Lower lobe of right lung (tissue), 2 donors: Measurements from ENCODE around the gene C9. TPM values are rescaled to one million over a fixed set of nuclear protein-coding genes. Genes with fewer than 3 reads are reported as not detected.

ENCODE experiments used
- ATAC-seq, 2 donors: fragments of 200-7000 bp; cut with Tn5 transposase; one replicate each; pipeline ENCODE4 v1.9.1; 2020 to 2022; ENCODE audit warnings: mild to moderate bottlenecking in 2 of 2, moderate library complexity in 2 of 2
- DNase-seq: peaks from one replicate; pipeline ENCODE4 v3.0.0-alpha.2; 2020
- H3K27ac ChIP-seq: fragments of 200-600 bp; one replicate; pipeline ENCODE4 v1.8.0; 2022
- H3K27me3 ChIP-seq: fragments of 200-600 bp; one replicate; pipeline ENCODE4 v1.8.0; 2022; ENCODE audit warnings: low read depth
- H3K36me3 ChIP-seq: fragments of 200-600 bp; one replicate; pipeline ENCODE4 v1.8.0; 2022; ENCODE audit warnings: mild to moderate bottlenecking
- H3K4me1 ChIP-seq: fragments of 200-600 bp; one replicate; pipeline ENCODE4 v1.8.0; 2022
- H3K4me3 ChIP-seq: fragments of 200-600 bp; one replicate; pipeline ENCODE4 v1.8.0; 2022; ENCODE audit warnings: mild to moderate bottlenecking
- H3K9me3 ChIP-seq: fragments of 200-600 bp; one replicate; pipeline ENCODE4 v1.8.0; 2022
- CTCF ChIP-seq: fragments of 200-600 bp; IDR thresholded peaks from one replicate; pipeline ENCODE4 v1.8.0; 2022; ENCODE audit warnings: antibody characterized with exemption, mild to moderate bottlenecking
- intact Hi-C: fragments of 100-400 bp; cut with DNase I; formaldehyde crosslinking; loops from one replicate; pipeline ENCODE4 v1.11.0; 2022
- long read RNA-seq: library from polyadenylated mRNA; unstranded; transcript quantifications from one replicate; pipeline ENCODE4 v2.0.0, GENCODE V29; 2021
- total RNA-seq: library from RNA; stranded (reverse); fragmentation: NEBNext Ultra II Directional; extraction: Animal tissue kit (Norgen Biotek cat#: 25700); gene quantifications from one replicate; pipeline ENCODE4 v1.2.1, GENCODE V29; 2021
- donor health status: DM: no; HTN: yes; CAD: no; lungs with severe emphysema.

Gene C9
- total RNA-seq = 0.27 TPM
- long read RNA-seq, partial matches to known transcripts = 0 of 5 reads
- long read RNA-seq, other reads (novel, unspliced or antisense) = 5 of 5 reads

GRCh38 chr5:39364367-39364766 lies at the start of gene C9:
Gene C9, minus strand, starts transcription at chr5:39364495. Its CDS starts 31 bp downstream, at chr5:39364464.
- ATAC-seq = no peak
- DNase-seq = no peak
- H3K27ac ChIP-seq = no peak within 1 kb of the TSS
- no peak within 1 kb of the TSS for H3K4me3 ChIP-seq
- no peaks in the 10 kb centered on the region for H3K4me1 ChIP-seq
- H3K9me3 ChIP-seq = no peaks in the 10 kb centered on the region
- H3K27me3 ChIP-seq = no peaks in the 10 kb centered on the region
- TF ChIP-seq CTCF = no peak
- H3K36me3 ChIP-seq = no peaks in the 10 kb centered on the region
- intact Hi-C loops = no loop called here

GRCh38 chr5:39413771-39414170 lies 49.5 kb upstream of the C9 start:
- no peak for TF ChIP-seq CTCF
- H3K4me3 ChIP-seq = no peak overlapping the region
- peaks cover 92% of the 10 kb centered on the region for H3K4me1 ChIP-seq
- intact Hi-C loops = no loop called here
- no peaks in the 10 kb centered on the region for H3K9me3 ChIP-seq
- no peak overlapping the region for H3K27ac ChIP-seq
- ATAC-seq (no peak), DNase-seq (no peak)
- peaks cover 4% of the 10 kb centered on the region for H3K36me3 ChIP-seq
- H3K27me3 ChIP-seq = no peaks in the 10 kb centered on the region

- H3K27me3 ChIP-seq = no peaks in the 10 kb centered on the region
- H3K4me3 ChIP-seq = no peak overlapping the region
- H3K9me3 ChIP-seq = no peaks in the 10 kb centered on the region
- H3K4me1 ChIP-seq = peaks cover 92% of the 10 kb centered on the region
- H3K36me3 ChIP-seq = peaks cover 4% of the 10 kb centered on the region
- ATAC-seq = no peak
- no peak for TF ChIP-seq CTCF
- DNase-seq = no peak
- H3K27ac ChIP-seq = no peak overlapping the region
- intact Hi-C loops = no loop called here
Measured at GRCh38 chr5:39412721-39413394, 48.6 kb upstream of the C9 start.

GRCh38 chr5:39411985-39412384 lies 47.7 kb upstream of the C9 start:
- intact Hi-C loops = no loop called here
- no peak for ATAC-seq
- peak overlapping the region; percentile 27 for H3K27ac ChIP-seq

GRCh38 chr5:39411061-39411460 lies 46.8 kb upstream of the C9 start:
- intact Hi-C loops = no loop called here
- H3K9me3 ChIP-seq = no peaks in the 10 kb centered on the region
- H3K27ac ChIP-seq = peak overlapping the region; percentile 27
- TF ChIP-seq CTCF = no peak
- peak; percentile 63 to 87 for ATAC-seq
- peaks cover 75% of the 10 kb centered on the region for H3K4me1 ChIP-seq
- DNase-seq = no peak
- H3K27me3 ChIP-seq = no peaks in the 10 kb centered on the region
- no peak overlapping the region for H3K4me3 ChIP-seq
- no peaks in the 10 kb centered on the region for H3K36me3 ChIP-seq

More at GRCh38 chr5:39411985-39412384, 47.7 kb upstream of the C9 start:
- no peak overlapping the region for H3K4me3 ChIP-seq
- no peaks in the 10 kb centered on the region for H3K27me3 ChIP-seq
- no peak for DNase-seq
- H3K36me3 ChIP-seq = no peaks in the 10 kb centered on the region
- H3K9me3 ChIP-seq = no peaks in the 10 kb centered on the region
- no peak for TF ChIP-seq CTCF
- H3K4me1 ChIP-seq = peaks cover 84% of the 10 kb centered on the region
